GM12872 (cell line): ENCODE data around the gene SLC38A3.
A peak's percentile ranks its signal among the peaks of the same experiment; 100 is the strongest.

ENCODE experiments used
- TF ChIP-seq, protein P1 (sequence below): IDR thresholded peaks from 3 replicates; pipeline ENCODE4 v1.5.1; 2011; ENCODE audit warnings: low read depth, mild to moderate bottlenecking, low read length, moderate library complexity; ENCODE audit not compliant: insufficient read depth

SLC38A3 gene

DNA sequence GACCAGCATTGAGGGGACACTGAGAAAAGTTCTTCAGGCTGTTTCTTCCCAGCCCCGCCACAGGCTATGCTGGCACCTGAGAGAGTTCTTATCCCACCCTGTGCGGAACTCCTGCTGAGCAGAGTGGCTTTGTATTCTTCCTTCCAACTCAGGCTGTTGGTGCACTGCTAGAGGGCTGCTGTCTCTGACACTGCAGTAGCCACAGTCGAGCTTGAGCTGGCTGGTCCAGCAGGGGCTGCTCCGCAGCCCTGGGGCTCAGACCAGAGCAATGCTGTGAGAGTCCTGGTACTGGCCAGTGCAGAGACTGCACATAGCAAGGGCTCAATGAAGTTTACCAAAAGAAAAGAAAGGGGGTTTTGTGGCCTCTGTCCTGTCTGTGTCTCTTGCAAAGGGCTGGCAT, 34.6 kb downstream of the SLC38A3 start:
- TF ChIP-seq, protein P1, sequence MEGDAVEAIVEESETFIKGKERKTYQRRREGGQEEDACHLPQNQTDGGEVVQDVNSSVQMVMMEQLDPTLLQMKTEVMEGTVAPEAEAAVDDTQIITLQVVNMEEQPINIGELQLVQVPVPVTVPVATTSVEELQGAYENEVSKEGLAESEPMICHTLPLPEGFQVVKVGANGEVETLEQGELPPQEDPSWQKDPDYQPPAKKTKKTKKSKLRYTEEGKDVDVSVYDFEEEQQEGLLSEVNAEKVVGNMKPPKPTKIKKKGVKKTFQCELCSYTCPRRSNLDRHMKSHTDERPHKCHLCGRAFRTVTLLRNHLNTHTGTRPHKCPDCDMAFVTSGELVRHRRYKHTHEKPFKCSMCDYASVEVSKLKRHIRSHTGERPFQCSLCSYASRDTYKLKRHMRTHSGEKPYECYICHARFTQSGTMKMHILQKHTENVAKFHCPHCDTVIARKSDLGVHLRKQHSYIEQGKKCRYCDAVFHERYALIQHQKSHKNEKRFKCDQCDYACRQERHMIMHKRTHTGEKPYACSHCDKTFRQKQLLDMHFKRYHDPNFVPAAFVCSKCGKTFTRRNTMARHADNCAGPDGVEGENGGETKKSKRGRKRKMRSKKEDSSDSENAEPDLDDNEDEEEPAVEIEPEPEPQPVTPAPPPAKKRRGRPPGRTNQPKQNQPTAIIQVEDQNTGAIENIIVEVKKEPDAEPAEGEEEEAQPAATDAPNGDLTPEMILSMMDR, result no peak

DNA sequence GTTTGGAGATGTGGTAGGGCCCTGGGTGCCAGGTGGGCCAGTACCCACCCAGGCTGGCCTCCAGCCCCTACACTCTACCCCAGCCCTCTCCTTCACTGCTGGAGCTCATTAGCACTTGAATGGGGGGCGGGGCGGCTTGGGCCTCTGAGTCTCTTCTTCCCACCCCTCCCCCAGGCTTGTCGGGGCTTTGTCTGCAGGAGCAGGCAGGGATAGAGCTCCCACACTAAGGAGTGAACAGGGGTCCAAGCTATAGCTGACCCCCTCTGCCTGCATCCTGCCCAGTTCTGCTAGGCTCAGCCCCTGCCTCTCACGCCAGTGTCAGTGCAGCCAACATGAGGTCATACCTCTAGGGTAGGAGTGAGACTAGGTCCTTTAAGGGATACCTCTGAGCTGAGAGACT, 36.1 kb downstream of the SLC38A3 start:
- TF ChIP-seq, protein P1, result no peak

DNA sequence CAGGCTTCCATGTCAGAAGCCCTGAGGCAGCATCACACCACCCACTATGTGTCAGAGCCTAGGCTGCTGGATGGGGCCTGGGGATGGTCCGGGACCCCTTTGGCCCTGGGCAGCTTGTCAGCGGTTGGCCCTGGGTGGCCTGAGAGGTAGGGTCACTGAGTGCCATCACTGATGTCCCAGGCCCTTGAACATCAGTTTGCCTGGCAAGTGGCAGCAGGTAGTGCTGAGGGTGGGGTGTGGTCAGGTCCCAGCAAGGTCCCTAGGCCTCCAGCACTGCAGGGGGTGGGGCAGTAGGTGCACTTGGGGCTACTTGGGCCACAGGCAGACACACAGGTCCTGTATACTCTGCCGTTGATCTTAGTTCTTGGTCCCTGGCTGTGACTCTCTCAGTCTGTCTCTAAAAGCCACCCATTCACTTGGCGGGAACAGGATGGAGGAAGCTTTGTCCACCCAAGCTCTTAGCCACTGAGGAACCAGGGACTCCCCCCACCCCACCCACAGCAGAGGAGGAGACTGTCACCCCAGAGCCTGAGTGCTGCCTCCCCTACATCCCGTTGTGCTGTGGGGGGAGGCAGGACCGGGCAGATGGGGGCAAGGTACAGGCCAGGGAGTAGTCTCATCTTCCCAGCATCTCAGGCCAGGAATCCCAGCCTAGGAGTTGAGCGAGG, 36.8 kb downstream of the SLC38A3 start:
- TF ChIP-seq, protein P1, result no peak

DNA sequence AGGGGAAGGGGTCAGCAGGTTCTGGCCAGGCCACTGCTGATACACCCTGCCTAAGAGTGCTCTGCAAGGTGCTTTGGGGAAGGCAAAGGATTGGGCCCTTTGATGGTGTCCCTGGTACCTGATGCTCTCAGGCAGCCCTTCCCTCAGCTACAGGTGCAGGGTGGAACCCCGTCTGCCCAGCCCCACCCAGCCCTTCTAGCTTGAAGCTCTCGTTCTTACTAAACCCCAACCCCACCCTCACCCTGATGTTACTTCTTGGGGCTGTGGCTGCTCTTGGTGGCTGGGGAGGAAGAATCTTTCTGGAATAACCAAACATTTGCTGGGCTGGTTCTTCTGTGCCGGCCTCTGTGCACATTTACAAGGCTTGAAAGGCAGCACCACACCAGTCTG, 37.3 kb downstream of the SLC38A3 start:
- TF ChIP-seq, protein P1, result no peak

DNA sequence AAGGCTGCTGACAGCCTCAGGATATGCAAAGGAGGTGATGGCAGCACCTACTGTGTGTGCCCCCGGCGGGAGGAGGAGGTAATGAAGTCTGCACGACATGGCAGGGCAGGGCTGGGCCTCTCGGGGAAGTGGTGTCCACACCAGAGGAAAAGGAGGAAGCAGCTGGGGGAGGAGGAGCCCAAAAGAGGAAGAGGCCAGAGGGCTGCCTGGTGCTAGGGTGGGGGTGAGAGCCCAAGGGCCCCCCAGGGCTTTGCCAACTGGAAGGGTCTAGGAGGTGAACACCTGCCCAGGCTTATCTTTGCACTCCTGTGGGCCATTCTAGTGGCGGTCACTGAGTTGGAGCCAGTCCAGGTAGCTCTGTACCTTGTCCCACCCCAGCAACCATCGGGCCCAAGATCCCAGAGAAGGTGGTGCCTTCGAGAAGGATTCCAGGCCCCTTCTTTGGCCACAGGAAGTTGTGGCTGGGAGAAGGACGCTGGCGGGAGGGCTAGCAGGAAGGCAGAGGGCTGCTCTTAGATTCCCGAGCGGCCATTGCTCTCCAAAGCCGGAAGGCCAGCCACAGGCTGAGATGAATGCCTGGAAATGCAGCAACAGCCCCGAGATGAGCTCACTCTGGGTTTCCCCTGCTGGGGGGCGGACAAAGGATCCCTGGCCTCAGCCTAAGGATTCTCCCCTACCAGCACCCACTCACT, 37.9 kb downstream of the SLC38A3 start:
- TF ChIP-seq, protein P1, result peak; percentile 14; the same call in 1 of the 3 replicates

DNA sequence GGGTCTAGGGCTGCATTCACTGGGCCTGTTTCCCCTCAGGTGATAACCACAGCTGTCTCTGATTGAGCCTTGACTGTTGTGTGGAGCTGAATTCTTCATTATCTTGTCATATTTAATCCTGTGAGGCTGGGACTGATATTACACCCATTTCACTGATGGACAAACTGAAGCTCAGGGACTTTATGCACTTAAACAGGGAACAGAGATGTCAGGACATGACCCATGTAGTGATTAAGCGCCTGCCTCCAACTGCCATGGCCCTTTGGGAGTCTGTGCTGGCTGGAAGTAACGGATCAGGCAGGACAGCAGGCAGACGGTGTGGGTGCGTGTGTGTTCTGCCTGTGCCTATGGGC, 38.4 kb downstream of the SLC38A3 start:
- TF ChIP-seq, protein P1, result no peak

DNA sequence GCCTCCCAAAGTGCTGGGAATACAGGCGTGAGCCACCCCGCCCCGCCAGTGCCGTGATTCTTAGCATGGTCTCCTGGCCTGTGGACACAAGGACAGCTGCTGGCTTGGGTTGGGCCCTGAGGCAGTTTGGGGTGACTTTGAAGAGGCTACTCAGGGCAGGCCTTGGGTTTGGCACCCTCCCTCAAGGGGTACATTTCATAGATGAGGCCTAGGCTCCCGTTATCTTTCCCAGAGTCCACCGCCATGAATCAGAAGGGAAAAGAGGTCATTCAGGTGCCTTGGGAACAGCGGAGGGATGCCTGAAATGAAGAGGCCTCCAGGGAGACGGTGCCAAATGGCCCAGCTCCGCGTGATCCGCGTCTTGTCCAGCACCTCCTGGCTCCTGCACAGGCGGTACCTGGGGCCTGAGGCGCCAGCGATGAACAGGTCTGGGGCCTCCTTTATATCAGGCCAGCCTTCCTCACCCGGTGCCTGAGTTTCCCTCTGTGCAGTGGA, 40.2 kb downstream of the SLC38A3 start:
- TF ChIP-seq, protein P1, result no peak
